Muscle of leg (tissue), 11 donors: ENCODE measurements around the gene ATP10A. TPM values are rescaled to one million over a fixed set of nuclear protein-coding genes. Genes with fewer than 3 reads are reported as not detected.
A peak's percentile ranks its signal among the peaks of the same experiment; 100 is the strongest.
"Not testable (repeated sequence)": the region's sequence is repeated elsewhere in the genome, so short reads cannot be mapped to it uniquely, and the experiment has no call there.

Source experiments
- DNase-seq: peaks from one replicate; pipeline ENCODE4 v3.0.0; 2013
- H3K27ac ChIP-seq: one replicate; pipeline ENCODE4 v1.5.1; 2013; ENCODE audit warnings: mild to moderate bottlenecking, low read length, control low read depth
- H3K27me3 ChIP-seq: one replicate; pipeline ENCODE4 v1.6.1; 2013; ENCODE audit warnings: low read length; ENCODE audit not compliant: control insufficient read depth, insufficient read depth
- H3K36me3 ChIP-seq: one replicate; pipeline ENCODE4 v1.6.1; 2013; ENCODE audit warnings: low read length; ENCODE audit not compliant: control insufficient read depth, insufficient read depth
- H3K4me1 ChIP-seq: one replicate; pipeline ENCODE4 v1.6.1; 2013; ENCODE audit warnings: low read length; ENCODE audit not compliant: control insufficient read depth, insufficient read depth
- H3K4me3 ChIP-seq: one replicate; pipeline ENCODE4 v1.5.1; 2013; ENCODE audit warnings: low read length, control low read depth
- H3K9me3 ChIP-seq: replicated peaks from 2 replicates; pipeline ENCODE4 v1.6.1; 2013; ENCODE audit warnings: low read depth, low read length; ENCODE audit not compliant: control insufficient read depth
- WGBS: methylation state at CpG from one replicate; pipeline ENCODE4 v1.1.5; 2013; ENCODE audit warnings: missing lambda C conversion rate; ENCODE audit not compliant: insufficient coverage; 5-methylcytosine and 5-hydroxymethylcytosine counted together
- polyA plus RNA-seq, 8 donors: library from polyadenylated mRNA; unstranded; fragments of 120-200 nt; gene quantifications; one replicate each; pipeline versions ENCODE4 v1.2.1 to v1.2.3, GENCODE V29; 2013; ENCODE audit warnings: inconsistent platforms in 1 of 8, low replicate concordance in 1 of 8; ENCODE audit not compliant: insufficient read length in 8 of 8, insufficient read depth in 1 of 8
- total RNA-seq: library from RNA; stranded (reverse); fragments of 120-200 nt; gene quantifications from one replicate; pipeline ENCODE4 v1.2.4, GENCODE V29; 2013

The ATP10A gene
- total and polyA plus RNA-seq, 9 donors, result 1.9 to 4.9 (median 2.7) TPM

DNA sequence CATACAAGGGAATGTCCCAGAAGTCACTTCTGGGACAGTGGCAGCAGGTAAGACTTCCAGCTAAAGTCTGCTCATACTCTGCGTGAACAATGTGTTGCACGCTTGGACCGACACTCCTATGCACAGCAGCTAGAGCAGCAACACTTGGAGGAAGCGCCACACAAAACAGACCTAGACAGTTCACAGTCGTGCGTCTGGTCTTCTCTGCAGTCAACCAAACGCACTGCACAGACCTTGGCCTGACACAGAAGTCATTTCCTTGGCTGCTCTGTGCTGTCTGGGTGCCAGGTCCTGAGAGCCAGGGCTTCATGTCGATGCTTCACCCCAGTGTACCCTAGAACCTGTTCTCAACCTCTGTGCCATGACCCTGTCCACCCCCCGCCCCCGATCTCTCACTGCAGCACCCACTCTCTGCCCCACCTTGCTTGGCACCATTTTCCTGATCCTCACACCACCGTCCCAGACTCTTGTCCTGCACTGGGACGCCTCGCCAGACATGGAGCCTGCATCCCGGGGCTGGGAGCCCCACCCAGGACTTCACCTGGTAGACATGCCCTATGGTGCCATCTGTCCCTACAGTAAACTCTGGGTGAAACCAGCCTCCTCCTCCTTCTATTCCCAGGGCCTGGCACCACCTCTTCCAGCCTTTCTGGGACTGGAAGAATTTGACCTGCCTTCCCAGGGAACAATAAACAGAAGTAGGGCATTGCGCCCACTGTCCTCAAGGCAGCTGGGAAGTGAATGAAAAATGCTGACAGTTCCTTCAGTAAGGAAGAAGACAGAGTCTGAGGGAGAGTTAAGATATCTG lies 3.1 kb downstream of the ATP10A start:
- H3K4me3 ChIP-seq, result no peak overlapping the region
- H3K27ac ChIP-seq, result no peak overlapping the region
- no peaks in the 10 kb centered on the region for H3K9me3 ChIP-seq
- no peaks in the 10 kb centered on the region for H3K36me3 ChIP-seq
- peak; percentile 38 for DNase-seq
- peaks cover 28% of the 10 kb centered on the region for H3K4me1 ChIP-seq
- 67% methylated on average over 15 of the region's 15 CpGs for WGBS
- H3K27me3 ChIP-seq, result peaks cover 32% of the 10 kb centered on the region

DNA sequence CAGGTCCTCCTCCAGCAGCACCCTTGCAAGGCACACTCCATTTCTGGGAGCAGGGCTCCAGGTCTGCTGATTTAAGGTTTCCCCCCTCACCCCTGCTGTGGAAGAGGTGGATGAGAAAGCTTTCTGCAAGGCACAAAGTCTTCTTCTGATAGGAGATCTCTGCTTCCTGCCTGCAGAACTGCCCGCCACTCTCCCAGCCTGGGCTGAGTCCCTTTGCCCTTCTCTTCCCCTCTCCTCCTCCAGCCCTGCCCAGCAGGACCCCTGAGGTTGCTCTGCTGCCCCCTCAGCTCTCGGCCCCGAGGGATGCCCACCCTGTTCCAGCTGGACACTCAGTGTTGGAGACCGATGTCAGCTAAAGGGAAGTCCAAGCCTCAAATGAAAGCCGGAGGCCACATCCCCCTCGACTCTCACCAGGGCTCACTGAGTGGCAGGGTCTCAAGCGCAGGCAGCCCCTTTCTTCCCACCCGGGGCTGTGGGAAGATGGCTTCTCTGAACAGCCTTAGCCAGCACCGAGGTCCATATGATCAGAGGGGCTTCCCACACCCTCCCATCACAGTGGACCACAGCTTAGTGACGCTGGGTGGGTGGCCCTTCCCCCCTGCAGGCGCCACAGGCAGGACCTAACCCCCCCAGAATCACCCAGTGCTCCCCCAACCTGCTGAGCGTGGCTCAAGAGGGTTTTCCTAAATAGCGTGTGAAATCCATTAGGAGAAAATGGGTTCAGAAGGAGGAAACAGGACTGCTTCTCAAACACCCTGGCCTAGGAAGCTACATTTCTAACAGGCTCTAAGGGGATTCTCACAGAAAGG lies 4.0 kb downstream of the ATP10A start:
- peaks cover 28% of the 10 kb centered on the region for H3K4me1 ChIP-seq
- DNase-seq, result no peak
- 66% methylated on average over 7 of the region's 13 CpGs for WGBS
- no peaks in the 10 kb centered on the region for H3K36me3 ChIP-seq
- no peak overlapping the region for H3K4me3 ChIP-seq
- no peaks in the 10 kb centered on the region for H3K9me3 ChIP-seq
- H3K27ac ChIP-seq, result no peak overlapping the region
- H3K27me3 ChIP-seq, result peaks cover 26% of the 10 kb centered on the region

DNA sequence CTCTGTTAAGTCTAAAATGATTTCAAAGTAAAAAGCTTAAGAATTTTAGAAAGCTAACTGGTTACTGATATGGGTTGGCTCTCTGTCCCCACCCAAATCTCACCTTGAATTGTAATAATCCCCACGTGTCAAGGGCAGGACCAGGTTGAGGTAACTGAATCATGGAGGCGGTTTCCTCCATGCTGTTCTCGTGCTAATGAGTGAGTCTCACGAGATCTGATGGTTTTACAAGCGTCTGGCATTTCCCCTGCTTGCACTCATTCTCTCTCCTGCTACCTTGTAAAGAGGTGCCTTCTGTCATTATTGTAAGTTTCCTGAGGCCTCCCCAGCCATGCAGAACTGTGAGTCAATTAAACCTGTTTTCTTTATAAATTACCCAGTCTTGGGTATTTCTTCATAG lies 7.1 kb downstream of the ATP10A start:
- not testable (repeated sequence) for H3K9me3 ChIP-seq, DNase-seq, H3K27me3 ChIP-seq, H3K27ac ChIP-seq, H3K4me3 ChIP-seq, H3K36me3 ChIP-seq
- H3K4me1 ChIP-seq, result peaks cover 16% of the 10 kb centered on the region
- WGBS, result 80% methylated on average over 1 of the region's 5 CpGs

DNA sequence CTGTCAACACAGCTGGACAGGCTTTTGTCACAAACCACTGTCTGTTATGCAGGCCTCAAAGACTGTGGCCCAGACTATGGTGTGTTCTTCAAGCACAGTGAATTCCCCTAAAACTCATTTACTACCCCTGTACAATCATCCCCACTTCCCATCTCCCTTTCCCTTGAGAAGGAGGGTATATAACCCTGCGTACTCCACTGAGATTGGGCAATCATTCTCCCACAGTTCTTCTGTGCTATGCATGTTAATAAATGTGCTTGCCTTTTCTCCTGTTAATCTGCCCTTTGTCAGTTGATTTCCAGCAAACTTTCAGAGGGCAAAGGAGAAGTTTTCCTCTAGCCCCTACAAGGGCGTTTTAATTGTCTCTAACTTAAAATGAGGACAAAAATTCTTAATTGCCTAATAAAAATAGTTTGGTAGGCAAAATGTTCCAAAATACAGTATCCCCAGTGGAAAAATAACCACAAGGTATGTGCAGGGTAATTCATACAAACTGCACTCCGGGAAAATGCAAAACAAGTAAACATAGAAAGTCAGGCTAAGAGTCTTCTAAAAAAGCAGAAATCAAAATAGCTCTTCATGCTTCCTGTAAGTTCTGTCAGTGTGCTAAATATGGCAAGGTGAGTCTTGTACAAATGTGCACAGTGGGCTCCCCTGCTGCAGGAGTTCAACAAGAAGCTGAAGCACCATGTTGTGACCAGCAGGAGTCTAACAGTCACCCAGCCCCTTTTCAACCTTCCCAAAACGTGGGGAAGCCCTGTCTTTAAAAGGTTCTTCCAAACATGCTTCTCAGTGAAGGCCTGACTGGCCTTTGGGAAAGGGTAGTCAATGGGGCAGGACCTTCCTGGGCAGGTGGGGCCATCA lies 10.2 kb downstream of the ATP10A start:
- no peak for DNase-seq
- Histone ChIP-seq H3K9me3 (no peaks in the 10 kb centered on the region), H3K36me3 (no peaks in the 10 kb centered on the region), H3K4me3 (no peak overlapping the region), H3K4me1 (peaks cover 23% of the 10 kb centered on the region), H3K27ac (no peak overlapping the region), H3K27me3 (peaks cover 5% of the 10 kb centered on the region)
- WGBS, result 8% methylated on average over 2 of the region's 4 CpGs

DNA sequence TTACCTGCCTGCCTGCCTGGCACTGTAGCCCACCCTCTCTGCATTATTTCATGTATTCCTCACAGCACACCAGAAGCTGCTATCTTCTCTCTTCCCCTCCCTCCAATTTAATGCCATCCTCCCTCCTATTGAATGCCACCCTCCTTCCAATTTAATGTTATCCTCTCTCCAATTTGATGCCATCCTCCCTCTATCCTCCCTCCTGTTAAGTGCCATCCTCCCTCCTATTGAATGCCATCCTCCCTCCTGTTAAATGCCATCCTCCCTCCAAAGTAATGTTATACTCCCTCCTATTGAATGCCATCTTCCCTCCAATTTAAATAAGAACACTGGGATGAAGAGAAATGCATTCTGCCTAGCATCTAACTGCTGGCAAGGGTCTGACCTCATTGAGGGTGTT lies 11.1 kb downstream of the ATP10A start:
- H3K27me3 ChIP-seq, result peaks cover 5% of the 10 kb centered on the region
- H3K4me1 ChIP-seq, result peaks cover 23% of the 10 kb centered on the region
- DNase-seq, result no peak
- H3K9me3 ChIP-seq, result no peaks in the 10 kb centered on the region
- no peaks in the 10 kb centered on the region for H3K36me3 ChIP-seq
- H3K4me3 ChIP-seq, result no peak overlapping the region
- no peak overlapping the region for H3K27ac ChIP-seq

DNA sequence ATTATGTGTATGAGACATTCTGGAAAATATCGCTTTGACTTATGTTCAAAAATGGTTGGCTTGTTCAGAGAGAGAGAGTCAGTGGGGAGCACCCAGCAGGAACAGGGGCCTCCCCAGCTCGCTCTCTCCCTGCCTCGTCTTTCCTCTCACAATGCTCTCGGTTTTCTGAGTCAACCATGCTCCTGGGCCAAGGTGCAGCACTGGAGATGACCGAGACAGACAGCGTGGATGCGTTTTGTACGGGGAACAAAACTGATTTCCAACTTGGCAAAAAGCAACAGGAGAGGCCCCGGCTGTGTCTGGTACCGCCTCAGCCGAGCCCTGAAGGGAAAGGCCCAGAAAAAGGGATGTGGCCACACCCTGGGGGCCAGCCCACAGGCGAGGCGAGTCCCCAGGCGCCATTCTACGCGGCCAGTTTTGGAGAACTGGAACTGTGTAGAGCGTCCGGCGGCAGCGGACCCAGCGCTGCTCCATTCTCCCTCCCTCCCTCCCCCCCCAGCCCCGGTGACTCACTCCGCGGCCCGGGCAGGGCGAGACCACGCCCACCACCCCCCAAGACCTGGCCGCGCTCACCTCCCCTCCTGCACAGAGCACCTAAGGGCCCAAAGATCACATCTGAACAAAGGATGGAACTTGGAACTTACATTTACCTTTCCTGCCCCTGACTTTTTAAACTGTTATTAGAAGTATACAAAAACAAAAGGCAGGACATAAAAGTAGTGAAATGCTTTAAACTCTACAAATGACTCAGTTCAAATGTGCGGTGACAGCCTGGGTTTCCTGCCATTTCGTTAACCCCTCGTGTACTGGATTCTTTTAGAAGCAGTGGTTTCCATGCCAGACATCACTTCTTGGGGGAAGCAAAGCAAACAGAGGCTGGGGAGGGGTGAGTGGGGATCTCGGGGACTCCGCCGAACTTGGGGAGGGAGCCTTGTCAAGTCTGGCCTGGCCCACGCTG lies 12.7 kb downstream of the ATP10A start:
- WGBS, result 9% methylated on average over 21 of the region's 36 CpGs
- H3K4me1 ChIP-seq, result peaks cover 23% of the 10 kb centered on the region
- peak; percentile 87 for DNase-seq
- peak overlapping the region; percentile 38 for H3K4me3 ChIP-seq
- H3K27ac ChIP-seq, result peak overlapping the region; percentile 97
- H3K36me3 ChIP-seq, result peaks cover 2% of the 10 kb centered on the region
- H3K9me3 ChIP-seq, result no peaks in the 10 kb centered on the region
- H3K27me3 ChIP-seq, result peaks cover 7% of the 10 kb centered on the region

DNA sequence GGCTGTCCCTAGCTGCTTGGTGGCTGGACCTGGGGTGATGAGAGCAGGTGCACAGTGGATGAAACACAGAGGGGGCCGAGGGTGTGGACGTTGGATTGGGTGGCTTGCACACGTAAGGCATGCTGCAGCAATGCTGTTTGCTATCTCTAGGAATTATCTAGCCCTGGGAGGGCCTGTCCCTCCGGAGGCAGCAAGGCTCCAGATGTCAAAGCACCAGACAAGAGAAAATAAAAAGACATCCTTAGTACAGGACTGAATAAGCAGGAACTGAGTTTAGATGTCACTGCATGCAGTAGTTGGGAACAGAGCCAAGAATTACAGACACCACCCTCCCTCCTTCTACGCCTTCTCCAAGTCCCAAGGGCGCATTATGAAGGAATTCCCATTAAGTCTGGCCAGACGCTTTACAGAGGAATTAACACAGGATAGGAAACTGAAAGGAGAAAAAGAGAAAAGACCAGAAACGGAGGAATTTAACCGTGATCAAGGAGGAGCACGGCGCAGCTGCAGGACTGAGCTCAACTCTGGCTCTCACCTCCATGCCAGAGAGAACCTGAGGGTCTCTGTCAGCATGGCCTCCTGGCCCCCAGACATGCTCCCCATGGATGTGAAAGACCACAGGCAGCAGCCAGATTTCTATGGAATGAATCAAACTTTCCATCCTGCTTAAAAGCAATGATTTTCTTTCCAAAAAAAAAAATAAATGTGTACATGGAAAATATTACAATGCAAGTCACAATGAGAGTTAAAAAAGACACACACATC lies 13.8 kb downstream of the ATP10A start:
- Histone ChIP-seq H3K27me3 (peaks cover 7% of the 10 kb centered on the region), H3K36me3 (peaks cover 2% of the 10 kb centered on the region), H3K4me3 (no peak overlapping the region), H3K4me1 (peaks cover 23% of the 10 kb centered on the region), H3K27ac (peak overlapping the region; percentile 97), H3K9me3 (no peaks in the 10 kb centered on the region)
- WGBS, result 4% methylated on average over 7 of the region's 11 CpGs
- DNase-seq, result peak; percentile 96

DNA sequence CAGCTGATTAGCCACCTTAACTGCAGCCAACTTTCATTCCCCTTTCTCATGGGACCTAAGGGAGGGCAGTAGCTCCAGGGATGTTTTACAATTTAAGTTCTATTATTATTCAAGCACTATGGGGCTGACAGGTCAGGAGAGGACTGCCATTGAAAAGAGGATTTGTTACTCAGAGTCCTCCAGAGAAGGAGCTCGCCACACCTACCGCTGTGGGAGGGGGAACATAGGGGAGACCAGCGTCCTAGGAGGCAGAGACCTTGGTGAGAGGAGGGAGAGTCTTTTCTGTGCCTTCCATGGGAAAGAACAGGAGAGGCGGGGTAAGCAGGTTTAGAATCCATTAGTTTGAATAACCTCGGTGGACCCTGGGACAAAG lies 14.4 kb downstream of the ATP10A start:
- peak overlapping the region; percentile 97 for H3K27ac ChIP-seq
- H3K9me3 ChIP-seq, result no peaks in the 10 kb centered on the region
- no peak for DNase-seq
- no peak overlapping the region for H3K4me3 ChIP-seq
- H3K36me3 ChIP-seq, result peaks cover 2% of the 10 kb centered on the region
- H3K4me1 ChIP-seq, result peaks cover 23% of the 10 kb centered on the region
- peaks cover 7% of the 10 kb centered on the region for H3K27me3 ChIP-seq
- WGBS, result 61% methylated on average over 4 of the region's 5 CpGs

DNA sequence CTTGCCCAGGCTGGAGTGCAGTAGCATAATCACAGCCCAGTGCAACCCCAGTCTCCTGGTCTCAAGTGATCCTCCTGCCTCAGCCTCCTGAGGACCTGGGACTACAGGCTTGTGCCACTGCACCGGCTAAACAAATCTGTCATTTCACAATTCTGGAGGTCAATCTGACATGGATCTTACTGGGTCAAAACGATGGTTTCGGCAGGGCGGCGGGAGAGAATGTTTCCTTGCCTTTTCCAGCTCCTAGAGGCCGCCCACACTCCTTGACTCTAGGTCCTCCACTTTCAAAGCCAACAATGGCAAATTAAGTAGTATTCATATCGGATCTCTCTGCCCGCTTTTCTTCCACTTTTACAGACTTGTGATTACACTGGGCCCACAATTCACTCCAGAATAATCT lies 14.8 kb downstream of the ATP10A start:
- no peak for DNase-seq
- WGBS, result 88% methylated on average over 5 of the region's 8 CpGs
- H3K4me1 ChIP-seq, result peaks cover 23% of the 10 kb centered on the region
- H3K9me3 ChIP-seq, result no peaks in the 10 kb centered on the region
- H3K36me3 ChIP-seq, result peaks cover 2% of the 10 kb centered on the region
- H3K4me3 ChIP-seq, result no peak overlapping the region
- H3K27me3 ChIP-seq, result peaks cover 7% of the 10 kb centered on the region
- H3K27ac ChIP-seq, result peak overlapping the region; percentile 97
